Left kidney (tissue), 2 donors: Measurements from ENCODE around the gene SLC24A1. TPM values are rescaled to one million over a fixed set of nuclear protein-coding genes. Genes with fewer than 3 reads are reported as not detected.

Source experiments
- DNase-seq: peaks from one replicate; pipeline ENCODE4 v3.0.0-alpha.2; 2013
- polyA plus RNA-seq: library from polyadenylated mRNA; unstranded; fragments of 120-200 nt; gene quantifications from one replicate; pipeline ENCODE4 v1.2.1, GENCODE V29; 2013; ENCODE audit not compliant: insufficient read length

The SLC24A1 gene
- polyA plus RNA-seq, 1 donor: 25.9 TPM

- DNase-seq: no peak
Observed at GRCh38 chr15:65653341-65653740, 31.6 kb downstream of the SLC24A1 start.

DNA sequence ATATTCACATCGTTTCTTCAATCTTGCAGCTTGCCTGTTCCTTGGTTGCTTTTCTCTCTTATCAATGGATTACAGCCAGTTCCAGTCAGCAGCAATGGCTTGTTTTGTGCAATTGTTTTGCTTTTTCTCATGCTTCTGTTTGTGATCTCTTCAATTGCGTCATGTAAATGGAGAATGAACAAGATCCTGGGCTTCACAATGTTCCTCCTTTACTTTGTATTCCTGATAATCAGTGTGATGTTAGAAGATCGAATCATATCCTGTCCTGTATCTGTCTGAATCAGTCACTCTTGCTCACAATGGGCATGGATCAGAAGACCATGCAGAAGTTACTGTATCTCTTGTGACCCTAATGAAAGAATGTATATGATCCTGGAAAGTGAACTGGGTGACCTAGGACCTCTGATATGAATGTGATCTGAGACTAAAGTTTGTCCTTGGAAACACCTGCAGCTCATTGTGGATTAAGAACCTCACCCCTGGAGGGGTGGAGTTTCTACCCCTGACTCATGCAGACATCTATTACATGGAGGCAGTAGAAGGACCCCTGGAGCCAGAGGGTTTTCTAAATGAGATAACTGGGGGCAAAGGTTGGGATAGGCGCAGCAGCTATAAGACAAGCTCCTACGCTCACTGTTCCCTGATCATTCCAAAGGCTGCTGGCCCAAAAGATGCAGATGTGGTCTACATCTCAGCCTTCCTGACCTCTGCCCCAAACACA, 32.2 kb downstream of the SLC24A1 start:
- DNase-seq: no peak

- no peak for DNase-seq
Observed at GRCh38 chr15:65655026-65655425, 33.3 kb downstream of the SLC24A1 start.

DNA sequence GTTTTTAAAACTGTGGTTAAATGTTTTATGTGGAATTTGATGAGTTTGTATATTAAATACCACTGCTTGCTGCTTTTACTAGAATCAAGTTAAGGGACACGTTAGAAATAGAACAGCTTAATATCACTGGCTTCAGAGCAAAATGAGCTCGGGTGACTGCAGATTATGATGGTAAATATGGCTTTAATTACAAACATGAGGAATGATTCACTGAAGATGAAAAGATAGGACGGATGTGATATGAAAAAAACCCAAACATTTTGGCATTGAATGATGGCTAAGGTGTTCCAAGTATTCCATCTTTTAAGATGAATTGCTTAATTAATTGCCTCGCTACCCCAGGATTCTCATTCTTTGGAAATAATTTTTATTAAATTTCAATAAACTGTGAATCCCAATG, 33.7 kb downstream of the SLC24A1 start:
- no peak for DNase-seq

GRCh38 chr15:65659502-65660052, 37.8 kb downstream of the SLC24A1 start:
- no peak for DNase-seq

GRCh38 chr15:65660927-65661326, 39.2 kb downstream of the SLC24A1 start:
- no peak for DNase-seq

GRCh38 chr15:65663521-65663920, 41.8 kb downstream of the SLC24A1 start:
- peak; percentile 21 for DNase-seq

DNA sequence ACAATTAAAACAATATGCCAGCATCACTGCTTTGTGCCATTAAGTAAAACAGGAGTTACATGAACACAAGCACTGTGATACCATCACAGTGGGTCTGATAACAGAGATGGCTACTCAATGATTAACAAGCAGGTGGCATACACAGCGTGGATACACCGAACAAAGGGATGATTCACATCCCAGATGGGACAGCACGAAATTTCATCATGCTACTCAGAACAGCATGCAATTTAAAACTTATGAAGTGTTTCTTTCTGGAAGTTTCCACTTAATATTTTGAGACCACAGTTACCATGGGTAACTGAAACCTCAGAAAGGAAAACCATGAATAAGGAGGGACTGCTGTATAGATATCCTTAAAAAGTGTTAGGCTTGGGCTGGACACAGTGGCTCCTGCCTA, 44.5 kb downstream of the SLC24A1 start:
- DNase-seq: no peak

DNA sequence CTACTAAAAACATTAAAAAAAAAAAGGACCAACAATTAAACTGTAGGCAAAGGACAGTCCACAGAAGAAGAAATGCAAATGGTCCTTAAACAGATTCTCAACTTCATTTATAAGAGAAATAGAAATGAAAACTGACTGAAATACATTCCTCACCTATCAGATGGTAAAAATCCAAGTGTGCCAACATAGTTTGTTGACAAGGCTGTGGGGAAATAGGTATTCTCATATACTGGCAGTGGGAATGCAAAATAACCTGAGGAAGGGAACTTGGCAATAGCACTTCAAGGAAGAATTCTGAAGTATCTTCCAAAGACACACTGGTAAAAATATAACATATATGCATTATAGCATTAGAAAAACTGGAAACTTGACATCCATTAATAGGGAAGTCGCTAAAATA, 53.8 kb downstream of the SLC24A1 start:
- DNase-seq: no peak

GRCh38 chr15:65676123-65676522, 54.4 kb downstream of the SLC24A1 start:
- no peak for DNase-seq

GRCh38 chr15:65680544-65680943, 58.8 kb downstream of the SLC24A1 start:
- DNase-seq: no peak

GRCh38 chr15:65682404-65682911, 60.7 kb downstream of the SLC24A1 start:
- DNase-seq: no peak

DNA sequence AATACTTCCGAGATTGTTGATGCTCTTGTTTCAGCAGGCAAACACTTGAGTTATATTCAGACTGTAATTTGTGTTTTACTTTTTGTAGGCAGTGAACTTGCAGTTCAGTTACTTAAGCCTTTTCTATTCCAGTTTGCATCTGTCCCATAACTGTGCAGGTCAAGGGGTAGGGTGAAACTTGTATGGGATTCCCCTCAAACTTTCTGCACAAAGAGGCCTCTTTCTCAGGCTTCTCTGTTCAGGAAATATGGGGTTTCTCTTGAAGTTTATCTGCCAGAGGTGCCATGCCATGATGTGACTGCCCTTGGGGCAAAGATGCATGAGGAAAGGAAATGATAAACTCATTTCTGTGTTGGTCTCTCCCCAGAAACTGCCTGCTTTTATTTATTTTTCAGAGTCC, 66.7 kb downstream of the SLC24A1 start:
- no peak for DNase-seq

- DNase-seq: no peak
Observed at GRCh38 chr15:65690173-65690572, 68.4 kb downstream of the SLC24A1 start.

DNA sequence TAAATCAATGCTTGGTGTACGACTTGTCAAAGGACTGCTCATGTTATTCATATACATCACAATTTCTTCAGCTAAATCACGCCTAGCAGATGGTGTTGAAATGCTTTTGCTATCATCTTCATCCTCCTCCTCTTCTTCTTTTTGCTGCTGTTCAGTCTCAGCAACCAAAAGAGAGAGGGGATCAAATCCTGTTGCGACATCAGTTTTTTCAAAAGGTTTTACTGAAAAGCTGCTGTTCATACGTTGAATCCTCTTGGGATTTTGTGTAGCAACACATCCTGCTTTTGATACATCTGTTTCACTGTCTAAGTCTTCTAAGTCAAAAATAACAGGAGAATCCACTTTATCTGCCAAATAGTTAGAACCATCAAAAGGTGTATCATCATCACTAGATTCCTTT, 69.0 kb downstream of the SLC24A1 start:
- DNase-seq: no peak

DNA sequence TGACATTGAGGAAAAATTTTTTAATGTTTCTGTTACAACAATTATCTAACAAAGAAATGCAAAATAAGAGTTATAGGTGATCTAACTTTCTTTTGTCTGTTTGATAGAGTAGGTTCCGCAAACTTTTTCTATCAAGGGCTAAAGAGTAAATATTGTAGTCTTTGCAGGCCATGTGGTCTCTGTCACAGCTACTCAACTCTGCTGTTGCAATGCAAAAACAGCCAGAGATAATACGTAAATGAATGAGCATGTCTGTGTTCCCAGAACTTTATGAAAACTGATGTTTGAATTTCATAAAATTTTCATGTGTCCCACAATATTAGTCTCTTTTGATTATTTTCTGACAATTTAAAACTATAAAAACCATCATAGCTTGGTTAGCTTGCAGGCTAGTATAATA, 73.3 kb downstream of the SLC24A1 start:
- no peak for DNase-seq

Other genes with a start within 250 kb of the SLC24A1 start
- 8.1 TPM for gene IGDCC3, start 243.9 kb upstream of the SLC24A1 start, polyA plus RNA-seq
- gene IGDCC4, start 199.0 kb upstream of the SLC24A1 start, polyA plus RNA-seq: 13.2 TPM
- gene DPP8, start 104.2 kb upstream of the SLC24A1 start, polyA plus RNA-seq: 40.1 TPM
- 188 TPM for gene HACD3, start 91.5 kb upstream of the SLC24A1 start, polyA plus RNA-seq
- 58.6 TPM for gene INTS14, start 10.8 kb upstream of the SLC24A1 start, polyA plus RNA-seq
- 21.8 TPM for gene DENND4A, start 170.4 kb downstream of the SLC24A1 start, polyA plus RNA-seq
- 288 TPM for gene RAB11A, start 247.6 kb downstream of the SLC24A1 start, polyA plus RNA-seq